DND-41 (cell line): ENCODE measurements around the gene DTWD2.

ENCODE experiments used
- EZH2 ChIP-seq: IDR thresholded peaks from 3 replicates; pipeline ENCODE4 v1.6.1; 2012; ENCODE audit warnings: borderline replicate concordance, low read depth, mild to moderate bottlenecking, moderate library complexity, low read length, inconsistent platforms; ENCODE audit not compliant: severe bottlenecking
- TF ChIP-seq, protein P1 (sequence below): IDR thresholded peaks from 2 replicates; pipeline ENCODE4 v1.5.1; 2012; ENCODE audit warnings: borderline replicate concordance, low read length, moderate library complexity, mild to moderate bottlenecking; ENCODE audit not compliant: poor library complexity, severe bottlenecking; ENCODE audit errors: extremely low read depth

DNA sequence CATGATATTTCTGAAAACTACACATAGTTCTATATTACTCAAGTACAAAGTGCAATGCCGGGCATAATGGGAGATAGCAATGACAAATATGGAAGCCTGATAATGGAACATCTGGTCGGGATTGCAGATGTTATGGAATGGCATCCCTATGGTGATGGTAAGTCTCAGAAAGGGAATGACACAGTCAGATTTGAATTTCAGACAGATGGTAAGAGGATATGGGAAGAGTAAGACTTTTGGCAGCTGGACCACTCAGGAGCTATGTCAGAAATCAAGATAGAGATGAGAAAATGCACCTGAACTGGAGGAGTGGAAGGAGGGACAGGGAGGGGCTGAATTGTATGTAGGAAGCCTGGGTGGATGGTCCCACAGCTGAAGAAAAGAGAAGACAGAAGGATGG, 200.0 kb downstream of the DTWD2 start:
- TF ChIP-seq, protein P1, sequence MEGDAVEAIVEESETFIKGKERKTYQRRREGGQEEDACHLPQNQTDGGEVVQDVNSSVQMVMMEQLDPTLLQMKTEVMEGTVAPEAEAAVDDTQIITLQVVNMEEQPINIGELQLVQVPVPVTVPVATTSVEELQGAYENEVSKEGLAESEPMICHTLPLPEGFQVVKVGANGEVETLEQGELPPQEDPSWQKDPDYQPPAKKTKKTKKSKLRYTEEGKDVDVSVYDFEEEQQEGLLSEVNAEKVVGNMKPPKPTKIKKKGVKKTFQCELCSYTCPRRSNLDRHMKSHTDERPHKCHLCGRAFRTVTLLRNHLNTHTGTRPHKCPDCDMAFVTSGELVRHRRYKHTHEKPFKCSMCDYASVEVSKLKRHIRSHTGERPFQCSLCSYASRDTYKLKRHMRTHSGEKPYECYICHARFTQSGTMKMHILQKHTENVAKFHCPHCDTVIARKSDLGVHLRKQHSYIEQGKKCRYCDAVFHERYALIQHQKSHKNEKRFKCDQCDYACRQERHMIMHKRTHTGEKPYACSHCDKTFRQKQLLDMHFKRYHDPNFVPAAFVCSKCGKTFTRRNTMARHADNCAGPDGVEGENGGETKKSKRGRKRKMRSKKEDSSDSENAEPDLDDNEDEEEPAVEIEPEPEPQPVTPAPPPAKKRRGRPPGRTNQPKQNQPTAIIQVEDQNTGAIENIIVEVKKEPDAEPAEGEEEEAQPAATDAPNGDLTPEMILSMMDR = no peak
- TF ChIP-seq EZH2 = no peak
